ENCODE data around the gene SDK1. TPM values are rescaled to one million over a fixed set of nuclear protein-coding genes. Genes with fewer than 3 reads are reported as not detected.

Gene SDK1
- total and polyA plus RNA-seq, 2 experiments from 2014 or later = 2.1 to 10.0 TPM

DNA sequence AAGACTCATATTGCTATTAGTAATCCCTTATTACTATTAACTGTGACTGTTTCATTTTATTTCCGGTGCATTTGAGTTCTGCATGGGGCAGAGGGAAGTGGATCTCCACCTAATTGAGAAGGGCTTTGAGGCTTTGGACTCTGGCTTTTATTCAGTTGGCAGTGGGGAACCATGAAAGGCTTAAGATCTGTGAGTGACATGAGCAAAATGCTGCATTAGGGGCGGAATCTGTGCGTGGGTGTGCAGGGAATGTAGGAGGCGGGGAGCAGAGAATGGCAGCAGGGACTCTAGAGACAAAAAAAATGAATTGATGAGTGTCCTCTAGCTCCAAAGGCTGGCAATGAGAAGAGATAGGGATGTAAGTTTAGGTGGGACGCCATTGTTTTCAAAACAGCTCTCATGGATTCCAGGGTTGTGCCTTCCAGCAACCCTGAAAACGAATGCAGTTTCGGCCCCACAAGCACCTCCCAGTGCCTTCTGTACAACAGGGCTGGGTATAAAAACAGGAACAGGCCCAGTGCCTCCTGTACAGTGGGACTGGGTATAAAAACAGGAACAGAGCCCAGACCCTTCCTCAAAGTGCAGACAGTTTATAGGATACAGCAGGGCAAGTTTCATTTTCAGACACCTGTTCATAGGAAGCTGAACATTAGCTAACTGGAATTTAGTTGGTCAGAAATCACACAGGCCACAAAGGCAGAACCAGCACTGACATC lies 717.7 kb downstream of the SDK1 start:
- no peak for DNase-seq (ENCODE audit: low spot score)

More for the DNA sequence above, 717.7 kb downstream of the SDK1 start:
- no peak overlapping the region for H3K4me3 Mint-ChIP-seq
- no peak for ATAC-seq
- Histone ChIP-seq H3K36me3 (ENCODE audit: insufficient read depth) (no peaks in the 10 kb centered on the region), H3K4me3 (no peak overlapping the region), H3F3A (replicated peaks; ENCODE audit: low read depth) (no peaks in the 10 kb centered on the region), H2AFZ (no peak overlapping the region), H3K4me2 (no peak overlapping the region), H3K9me2 (ENCODE audit: insufficient read depth) (no peaks in the 10 kb centered on the region), H3K27ac (ENCODE audit: low read depth) (no peak overlapping the region), H3K79me2 (replicated peaks; ENCODE audit: insufficient read depth) (no peaks in the 10 kb centered on the region), H3K4me1 (ENCODE audit: insufficient read depth) (peaks cover 4% of the 10 kb centered on the region), H4K20me1 (replicated peaks; ENCODE audit: insufficient read depth) (no peaks in the 10 kb centered on the region), H3K27me3 (ENCODE audit: insufficient read depth) (no peaks in the 10 kb centered on the region)
- H3K27ac Mint-ChIP-seq = no peak overlapping the region
- peaks cover 10% of the 10 kb centered on the region for H3K4me1 Mint-ChIP-seq
- TF ChIP-seq EZH2 (IDR thresholded peaks at IDR 0.05; ENCODE audit: low read depth, unreplicated experiment) (no peak), REST (IDR thresholded peaks at IDR 0.05; ENCODE audit: unreplicated experiment) (no peak), ZNF331 (CRISPR knock-in tag; IDR thresholded peaks at IDR 0.05; ENCODE audit: low read depth) (no peak), EZH2phosphoT487 (IDR thresholded peaks at IDR 0.05; ENCODE audit: unreplicated experiment) (no peak), ZNF114 (CRISPR knock-in tag; IDR thresholded peaks at IDR 0.05) (no peak), JUNB (IDR thresholded peaks at IDR 0.05; ENCODE audit: unreplicated experiment) (no peak), POLR2AphosphoS5 (IDR thresholded peaks at IDR 0.05; ENCODE audit: low read depth) (no peak), CREB1 (CRISPR knock-in tag; IDR thresholded peaks at IDR 0.05; ENCODE audit: low read depth) (no peak), ETS1 (IDR thresholded peaks at IDR 0.05) (no peak), STAT1 (IDR thresholded peaks at IDR 0.05; ENCODE audit: unreplicated experiment) (no peak)
- TF ChIP-seq, protein P1, sequence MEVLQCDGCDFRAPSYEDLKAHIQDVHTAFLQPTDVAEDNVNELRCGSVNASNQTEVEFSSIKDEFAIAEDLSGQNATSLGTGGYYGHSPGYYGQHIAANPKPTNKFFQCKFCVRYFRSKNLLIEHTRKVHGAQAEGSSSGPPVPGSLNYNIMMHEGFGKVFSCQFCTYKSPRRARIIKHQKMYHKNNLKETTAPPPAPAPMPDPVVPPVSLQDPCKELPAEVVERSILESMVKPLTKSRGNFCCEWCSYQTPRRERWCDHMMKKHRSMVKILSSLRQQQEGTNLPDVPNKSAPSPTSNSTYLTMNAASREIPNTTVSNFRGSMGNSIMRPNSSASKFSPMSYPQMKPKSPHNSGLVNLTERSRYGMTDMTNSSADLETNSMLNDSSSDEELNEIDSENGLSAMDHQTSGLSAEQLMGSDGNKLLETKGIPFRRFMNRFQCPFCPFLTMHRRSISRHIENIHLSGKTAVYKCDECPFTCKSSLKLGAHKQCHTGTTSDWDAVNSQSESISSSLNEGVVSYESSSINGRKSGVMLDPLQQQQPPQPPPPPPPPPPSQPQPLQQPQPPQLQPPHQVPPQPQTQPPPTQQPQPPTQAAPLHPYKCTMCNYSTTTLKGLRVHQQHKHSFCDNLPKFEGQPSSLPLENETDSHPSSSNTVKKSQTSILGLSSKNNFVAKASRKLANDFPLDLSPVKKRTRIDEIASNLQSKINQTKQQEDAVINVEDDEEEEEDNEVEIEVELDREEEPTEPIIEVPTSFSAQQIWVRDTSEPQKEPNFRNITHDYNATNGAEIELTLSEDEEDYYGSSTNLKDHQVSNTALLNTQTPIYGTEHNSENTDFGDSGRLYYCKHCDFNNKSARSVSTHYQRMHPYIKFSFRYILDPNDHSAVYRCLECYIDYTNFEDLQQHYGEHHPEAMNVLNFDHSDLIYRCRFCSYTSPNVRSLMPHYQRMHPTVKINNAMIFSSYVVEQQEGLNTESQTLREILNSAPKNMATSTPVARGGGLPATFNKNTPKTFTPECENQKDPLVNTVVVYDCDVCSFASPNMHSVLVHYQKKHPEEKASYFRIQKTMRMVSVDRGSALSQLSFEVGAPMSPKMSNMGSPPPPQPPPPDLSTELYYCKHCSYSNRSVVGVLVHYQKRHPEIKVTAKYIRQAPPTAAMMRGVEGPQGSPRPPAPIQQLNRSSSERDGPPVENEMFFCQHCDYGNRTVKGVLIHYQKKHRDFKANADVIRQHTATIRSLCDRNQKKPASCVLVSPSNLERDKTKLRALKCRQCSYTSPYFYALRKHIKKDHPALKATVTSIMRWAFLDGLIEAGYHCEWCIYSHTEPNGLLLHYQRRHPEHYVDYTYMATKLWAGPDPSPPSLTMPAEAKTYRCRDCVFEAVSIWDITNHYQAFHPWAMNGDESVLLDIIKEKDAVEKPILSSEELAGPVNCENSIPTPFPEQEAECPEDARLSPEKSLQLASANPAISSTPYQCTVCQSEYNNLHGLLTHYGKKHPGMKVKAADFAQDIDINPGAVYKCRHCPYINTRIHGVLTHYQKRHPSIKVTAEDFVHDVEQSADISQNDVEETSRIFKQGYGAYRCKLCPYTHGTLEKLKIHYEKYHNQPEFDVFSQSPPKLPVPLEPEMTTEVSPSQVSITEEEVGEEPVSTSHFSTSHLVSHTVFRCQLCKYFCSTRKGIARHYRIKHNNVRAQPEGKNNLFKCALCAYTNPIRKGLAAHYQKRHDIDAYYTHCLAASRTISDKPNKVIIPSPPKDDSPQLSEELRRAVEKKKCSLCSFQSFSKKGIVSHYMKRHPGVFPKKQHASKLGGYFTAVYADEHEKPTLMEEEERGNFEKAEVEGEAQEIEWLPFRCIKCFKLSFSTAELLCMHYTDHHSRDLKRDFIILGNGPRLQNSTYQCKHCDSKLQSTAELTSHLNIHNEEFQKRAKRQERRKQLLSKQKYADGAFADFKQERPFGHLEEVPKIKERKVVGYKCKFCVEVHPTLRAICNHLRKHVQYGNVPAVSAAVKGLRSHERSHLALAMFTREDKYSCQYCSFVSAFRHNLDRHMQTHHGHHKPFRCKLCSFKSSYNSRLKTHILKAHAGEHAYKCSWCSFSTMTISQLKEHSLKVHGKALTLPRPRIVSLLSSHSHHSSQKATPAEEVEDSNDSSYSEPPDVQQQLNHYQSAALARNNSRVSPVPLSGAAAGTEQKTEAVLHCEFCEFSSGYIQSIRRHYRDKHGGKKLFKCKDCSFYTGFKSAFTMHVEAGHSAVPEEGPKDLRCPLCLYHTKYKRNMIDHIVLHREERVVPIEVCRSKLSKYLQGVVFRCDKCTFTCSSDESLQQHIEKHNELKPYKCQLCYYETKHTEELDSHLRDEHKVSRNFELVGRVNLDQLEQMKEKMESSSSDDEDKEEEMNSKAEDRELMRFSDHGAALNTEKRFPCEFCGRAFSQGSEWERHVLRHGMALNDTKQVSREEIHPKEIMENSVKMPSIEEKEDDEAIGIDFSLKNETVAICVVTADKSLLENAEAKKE (CRISPR knock-in tag; IDR thresholded peaks at IDR 0.05) = no peak
- TF ChIP-seq, protein P2, sequence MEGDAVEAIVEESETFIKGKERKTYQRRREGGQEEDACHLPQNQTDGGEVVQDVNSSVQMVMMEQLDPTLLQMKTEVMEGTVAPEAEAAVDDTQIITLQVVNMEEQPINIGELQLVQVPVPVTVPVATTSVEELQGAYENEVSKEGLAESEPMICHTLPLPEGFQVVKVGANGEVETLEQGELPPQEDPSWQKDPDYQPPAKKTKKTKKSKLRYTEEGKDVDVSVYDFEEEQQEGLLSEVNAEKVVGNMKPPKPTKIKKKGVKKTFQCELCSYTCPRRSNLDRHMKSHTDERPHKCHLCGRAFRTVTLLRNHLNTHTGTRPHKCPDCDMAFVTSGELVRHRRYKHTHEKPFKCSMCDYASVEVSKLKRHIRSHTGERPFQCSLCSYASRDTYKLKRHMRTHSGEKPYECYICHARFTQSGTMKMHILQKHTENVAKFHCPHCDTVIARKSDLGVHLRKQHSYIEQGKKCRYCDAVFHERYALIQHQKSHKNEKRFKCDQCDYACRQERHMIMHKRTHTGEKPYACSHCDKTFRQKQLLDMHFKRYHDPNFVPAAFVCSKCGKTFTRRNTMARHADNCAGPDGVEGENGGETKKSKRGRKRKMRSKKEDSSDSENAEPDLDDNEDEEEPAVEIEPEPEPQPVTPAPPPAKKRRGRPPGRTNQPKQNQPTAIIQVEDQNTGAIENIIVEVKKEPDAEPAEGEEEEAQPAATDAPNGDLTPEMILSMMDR (conservative IDR thresholded peaks at IDR 0.05; ENCODE audit: low read depth in 2 of 2) = no peak
- H3K9me3 Mint-ChIP-seq = peaks cover 31% of the 10 kb centered on the region
- H3K27me3 Mint-ChIP-seq (ENCODE audit: insufficient read depth, low read depth, poor library complexity) = peaks cover 6% of the 10 kb centered on the region
- peaks cover 53% of the 10 kb centered on the region for H3K36me3 Mint-ChIP-seq (ENCODE audit: low read depth)

Data from GM23338 (cell line).